Right lobe of liver (tissue), 6 donors: ENCODE measurements around the gene HAX1. TPM values are rescaled to one million over a fixed set of nuclear protein-coding genes. Genes with fewer than 3 reads are reported as not detected.
"Not testable (repeated sequence)": the region's sequence is repeated elsewhere in the genome, so short reads cannot be mapped to it uniquely, and the experiment has no call there.

Source experiments
- ATAC-seq, 4 donors: fragments of 200-7000 bp; cut with Tn5 transposase; one replicate each; pipeline ENCODE4 v1.9.1; 2020; ENCODE audit warnings: mild to moderate bottlenecking in 4 of 4, moderate library complexity in 4 of 4
- DNase-seq, 3 donors: peaks; one replicate each; pipeline ENCODE4 v3.0.0-alpha.2; 2020
- H3K27ac ChIP-seq, 3 donors: fragments of 200-600 bp; one replicate each; pipeline ENCODE4 v1.8.0; 2022
- H3K27me3 ChIP-seq, 2 donors: fragments of 200-600 bp; one replicate each; pipeline ENCODE4 v1.8.0; 2022
- H3K36me3 ChIP-seq, 4 donors: fragments of 200-600 bp; sonication (generic) in 1 of 4; one replicate each; pipeline versions ENCODE4 v1.5.1 to v1.8.0; 2017 to 2022; ENCODE audit warnings: control low read depth in 1 of 4
- H3K4me1 ChIP-seq, 4 donors: fragments of 200-600 bp; sonication (generic) in 1 of 4; one replicate each; pipeline versions ENCODE4 v1.5.1 to v1.8.0; 2017 to 2022; ENCODE audit warnings: control low read depth in 1 of 4
- H3K4me3 ChIP-seq, 3 donors: fragments of 200-600 bp; one replicate each; pipeline ENCODE4 v1.8.0; 2022
- H3K9me3 ChIP-seq, 4 donors: fragments of 200-600 bp; sonication (generic) in 1 of 4; one replicate each; pipeline versions ENCODE4 v1.5.1 to v1.8.0; 2017 to 2022; ENCODE audit warnings: control low read depth in 1 of 4
- POLR2A ChIP-seq: fragments of 450-650 bp; IDR thresholded peaks from one replicate; pipeline ENCODE4 v1.6.1; 2017; ENCODE audit warnings: antibody characterized with exemption, mild to moderate bottlenecking
- WGBS: methylation state at CpG from one replicate; pipeline ENCODE4 v1.1.6; 2018; ENCODE audit warnings: low coverage, low lambda C conversion rate; ENCODE audit not compliant: insufficient coverage; ENCODE audit errors: missing lambda C conversion rate; 5-methylcytosine and 5-hydroxymethylcytosine counted together
- intact Hi-C, 2 donors: fragments of 100-400 bp; cut with DNase I; formaldehyde crosslinking; loops; one replicate each; pipeline versions ENCODE4 v1.11.2 to v1.14.1; 2022
- total RNA-seq, 6 experiments: library from RNA; depleted of rRNA in 2 of 6; stranded (reverse); fragments of >200 nt in 2 of 6; fragmentation: NEBNext Ultra II Directional in 3 of 6; extraction: Animal tissue kit (Norgen Biotek cat#: 25700) in 3 of 6; gene quantifications; one replicate each; pipeline versions ENCODE4 v1.1.0 to v1.2.4, GENCODE V29; 2016 to 2023
- TF ChIP-seq, protein P1 (sequence below), 4 donors: fragments of 200-600 bp in 3 of 4; fragments of 450-650 bp in 1 of 4; IDR thresholded peaks; one replicate each; pipeline versions ENCODE4 v1.5.1 to v1.8.0; 2016 to 2022; ENCODE audit warnings: antibody characterized with exemption in 4 of 4, mild to moderate bottlenecking in 2 of 4
- donor health status: DM: no; HTN: yes; CAD: no.
- donor health status: DM: no; HTN: no; CAD: no.
- donor health status: DM: no; HTN: no; CAD: no.
- donor health status: DM: no; HTN: yes; CAD: no.
- donor health status: DM: no; HTN: yes; CAD: no.

HAX1 gene
- total RNA-seq, 6 experiments from 2014 or later: 40.2 to 82.0 (median 44.9) TPM

DNA sequence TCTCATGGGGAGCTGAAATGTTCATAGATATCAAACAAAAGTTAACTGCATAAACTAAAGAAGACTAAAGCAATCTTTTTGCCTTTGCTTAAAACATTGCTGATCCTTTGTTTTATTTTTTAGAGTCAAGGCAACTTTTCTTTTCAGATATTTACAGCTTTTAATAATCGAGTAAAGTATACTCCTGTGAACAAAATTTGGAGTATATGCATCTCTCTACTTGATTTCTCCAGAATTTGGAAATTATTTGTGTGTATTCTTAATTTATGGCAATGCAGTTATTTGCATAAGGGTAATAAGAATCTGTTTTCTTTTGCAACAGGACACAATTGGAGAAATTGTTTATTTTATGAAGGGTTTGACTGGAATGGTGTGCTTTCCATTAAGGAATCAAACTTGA, 44.3 kb downstream of the HAX1 start:
- DNase-seq: no peak
- TF ChIP-seq POLR2A: no peak
- TF ChIP-seq, protein P1, sequence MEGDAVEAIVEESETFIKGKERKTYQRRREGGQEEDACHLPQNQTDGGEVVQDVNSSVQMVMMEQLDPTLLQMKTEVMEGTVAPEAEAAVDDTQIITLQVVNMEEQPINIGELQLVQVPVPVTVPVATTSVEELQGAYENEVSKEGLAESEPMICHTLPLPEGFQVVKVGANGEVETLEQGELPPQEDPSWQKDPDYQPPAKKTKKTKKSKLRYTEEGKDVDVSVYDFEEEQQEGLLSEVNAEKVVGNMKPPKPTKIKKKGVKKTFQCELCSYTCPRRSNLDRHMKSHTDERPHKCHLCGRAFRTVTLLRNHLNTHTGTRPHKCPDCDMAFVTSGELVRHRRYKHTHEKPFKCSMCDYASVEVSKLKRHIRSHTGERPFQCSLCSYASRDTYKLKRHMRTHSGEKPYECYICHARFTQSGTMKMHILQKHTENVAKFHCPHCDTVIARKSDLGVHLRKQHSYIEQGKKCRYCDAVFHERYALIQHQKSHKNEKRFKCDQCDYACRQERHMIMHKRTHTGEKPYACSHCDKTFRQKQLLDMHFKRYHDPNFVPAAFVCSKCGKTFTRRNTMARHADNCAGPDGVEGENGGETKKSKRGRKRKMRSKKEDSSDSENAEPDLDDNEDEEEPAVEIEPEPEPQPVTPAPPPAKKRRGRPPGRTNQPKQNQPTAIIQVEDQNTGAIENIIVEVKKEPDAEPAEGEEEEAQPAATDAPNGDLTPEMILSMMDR (IDR thresholded peaks at IDR 0.05): no peak

DNA sequence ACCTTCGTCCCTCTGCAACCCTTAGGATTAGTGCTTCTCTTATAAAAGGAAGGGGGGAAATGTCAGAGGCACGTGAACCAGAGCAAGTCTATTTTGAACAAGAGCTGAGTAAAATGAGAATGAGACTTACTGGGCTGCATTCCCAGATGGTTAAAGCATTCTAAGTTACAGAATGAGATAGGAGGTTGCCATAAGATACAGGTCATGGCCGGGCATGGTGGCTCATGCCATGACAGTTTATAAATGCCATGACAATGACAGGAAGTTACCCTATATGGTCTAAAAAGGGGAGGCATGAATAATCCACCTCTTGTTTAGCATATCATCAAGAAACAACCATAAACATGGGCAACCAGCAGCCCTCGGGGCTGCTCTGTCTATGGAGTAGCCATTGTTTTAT, 46.0 kb downstream of the HAX1 start:
- no peak overlapping the region for H3K27ac ChIP-seq
- H3K9me3 ChIP-seq: no peaks in the 10 kb centered on the region
- H3K4me1 ChIP-seq: no peaks in the 10 kb centered on the region
- no peaks in the 10 kb centered on the region for H3K27me3 ChIP-seq
- no peaks in the 10 kb centered on the region for H3K36me3 ChIP-seq
- TF ChIP-seq POLR2A: no peak
- TF ChIP-seq, protein P1 (IDR thresholded peaks at IDR 0.05): no peak
- 82% methylated on average over 3 of the region's 4 CpGs for WGBS
- intact Hi-C loops: no loop called here
- DNase-seq (no peak), ATAC-seq (no peak)
- H3K4me3 ChIP-seq: no peak overlapping the region

More for the DNA sequence above, 44.3 kb downstream of the HAX1 start:
- 38% methylated on average over 1 of the region's 1 CpG for WGBS
- Histone ChIP-seq H3K27ac (no peak overlapping the region), H3K27me3 (no peaks in the 10 kb centered on the region), H3K36me3 (no peaks in the 10 kb centered on the region), H3K9me3 (no peaks in the 10 kb centered on the region), H3K4me3 (no peak overlapping the region), H3K4me1 (no peaks in the 10 kb centered on the region)
- ATAC-seq: no peak
- intact Hi-C loops: no loop called here

DNA sequence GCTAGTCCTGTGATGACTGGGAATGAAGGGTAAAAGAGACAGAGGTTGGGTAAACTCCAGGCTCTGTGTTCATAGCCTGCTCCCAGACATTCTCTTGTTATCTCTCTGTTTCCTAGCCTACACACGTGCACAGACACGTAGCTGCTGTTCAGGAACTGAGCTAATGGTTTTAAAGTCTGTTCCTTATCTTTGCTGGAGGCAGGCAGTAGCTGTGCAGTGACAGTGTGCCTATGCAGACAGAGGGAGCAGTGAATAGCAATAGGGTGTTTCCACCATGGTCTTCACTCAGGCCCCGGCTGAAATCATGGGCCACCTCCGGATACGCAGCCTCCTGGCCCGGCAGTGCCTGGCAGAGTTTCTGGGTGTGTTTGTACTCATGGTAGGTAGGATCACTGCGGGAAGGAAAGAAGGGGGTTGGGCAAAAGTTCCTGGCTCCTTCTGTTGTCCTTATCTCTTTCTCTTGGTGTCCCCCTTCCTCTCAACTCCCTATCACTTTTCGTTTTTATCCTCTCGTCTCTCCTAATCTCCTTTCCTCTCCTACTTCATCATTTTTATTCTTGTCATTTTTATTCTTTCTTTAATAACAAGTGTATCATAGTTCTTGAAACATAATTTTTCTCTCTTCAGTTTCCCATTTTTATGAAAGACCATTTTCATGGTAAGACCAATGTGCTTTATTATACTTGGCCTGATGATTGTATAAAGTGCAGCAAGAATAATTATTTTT, 48.6 kb downstream of the HAX1 start, which contains the start of gene AQP10:
Gene AQP10, plus strand, starts transcription at position 212 of the 727 bp plus-strand sequence. Its CDS starts 63 bp downstream, at position 275.
- H3K4me3 ChIP-seq: no peak within 1 kb of the TSS
- DNase-seq (no peak), ATAC-seq (peak; percentile 13 to 67 (median 55))
- no peaks in the 10 kb centered on the region for H3K27me3 ChIP-seq
- TF ChIP-seq, protein P1 (IDR thresholded peaks at IDR 0.05): no peak
- TF ChIP-seq POLR2A: no peak
- no peaks in the 10 kb centered on the region for H3K36me3 ChIP-seq
- H3K27ac ChIP-seq: no peak within 1 kb of the TSS
- H3K9me3 ChIP-seq: no peaks in the 10 kb centered on the region
- peaks cover 0 to 8% (median 0%) of the 10 kb centered on the region in 4 donors for H3K4me1 ChIP-seq
- 54% methylated on average over 8 of the region's 9 CpGs for WGBS
- intact Hi-C loops: loop anchor here in 1 of 2 donors (10.0 kb wide), 1 partner anchor 46 kb away; the partner anchor contains the start of gene HAX1

DNA sequence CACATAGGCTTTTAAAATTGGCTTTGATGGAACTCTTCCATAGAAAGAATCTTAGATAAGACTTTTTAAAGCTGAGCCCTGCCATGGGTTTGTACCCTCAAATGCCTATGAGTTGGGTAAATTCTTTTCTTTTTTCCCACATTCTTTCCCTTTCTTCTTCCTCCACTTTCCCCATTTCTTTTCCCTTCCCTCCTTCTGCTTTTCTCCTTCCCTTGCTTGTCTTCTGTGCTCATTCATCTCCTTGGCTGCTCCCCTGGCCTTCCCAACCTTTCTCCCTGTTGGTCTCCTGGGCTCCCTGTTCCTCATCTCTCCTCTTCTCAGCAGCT, 49.1 kb downstream of the HAX1 start:
- not testable (repeated sequence) for H3K4me1 ChIP-seq, H3K9me3 ChIP-seq, H3K27ac ChIP-seq, DNase-seq, H3K27me3 ChIP-seq, H3K36me3 ChIP-seq, H3K4me3 ChIP-seq, ATAC-seq
- intact Hi-C loops: loop anchor here in 1 of 2 donors (10.0 kb wide), 1 partner anchor 47 kb away; the partner anchor contains the start of gene HAX1

DNA sequence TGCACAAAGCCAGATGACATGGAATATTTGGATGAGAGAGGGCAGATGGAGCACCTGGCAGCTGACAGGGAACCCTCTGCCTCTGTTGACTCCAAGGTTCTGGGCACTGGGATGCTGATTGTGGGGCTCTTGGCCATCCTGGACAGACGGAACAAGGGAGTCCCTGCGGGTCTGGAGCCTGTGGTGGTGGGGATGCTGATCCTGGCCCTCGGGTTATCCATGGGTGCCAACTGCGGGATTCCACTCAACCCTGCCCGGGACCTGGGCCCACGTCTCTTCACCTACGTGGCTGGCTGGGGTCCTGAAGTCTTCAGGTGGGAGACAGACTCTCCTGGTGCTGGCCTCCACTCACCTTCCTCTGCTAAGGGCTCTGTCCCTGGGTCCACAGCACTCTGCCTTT, 51.1 kb downstream of the HAX1 start:
- Histone ChIP-seq H3K9me3 (no peaks in the 10 kb centered on the region), H3K4me1 (peaks cover 0 to 14% (median 2%) of the 10 kb centered on the region in 4 donors), H3K27ac (no peak overlapping the region), H3K27me3 (no peaks in the 10 kb centered on the region), H3K4me3 (no peak overlapping the region), H3K36me3 (no peaks in the 10 kb centered on the region)
- DNase-seq (no peak), ATAC-seq (no peak)
- TF ChIP-seq, protein P1 (IDR thresholded peaks at IDR 0.05): no peak
- no peak for TF ChIP-seq POLR2A
- intact Hi-C loops: loop anchor here in 1 of 2 donors (10.0 kb wide), 1 partner anchor 49 kb away; the partner anchor contains the start of gene HAX1
- WGBS: no CpG with 5 or more reads among the region's 7 CpGs
